ENCODE measurements around the gene YEATS4. TPM values are rescaled to one million over a fixed set of nuclear protein-coding genes. Genes with fewer than 3 reads are reported as not detected.

The YEATS4 gene
- total RNA-seq, 4 donors from 2014 or later, result 10.0 to 21.7 (median 16.8) TPM

DNA sequence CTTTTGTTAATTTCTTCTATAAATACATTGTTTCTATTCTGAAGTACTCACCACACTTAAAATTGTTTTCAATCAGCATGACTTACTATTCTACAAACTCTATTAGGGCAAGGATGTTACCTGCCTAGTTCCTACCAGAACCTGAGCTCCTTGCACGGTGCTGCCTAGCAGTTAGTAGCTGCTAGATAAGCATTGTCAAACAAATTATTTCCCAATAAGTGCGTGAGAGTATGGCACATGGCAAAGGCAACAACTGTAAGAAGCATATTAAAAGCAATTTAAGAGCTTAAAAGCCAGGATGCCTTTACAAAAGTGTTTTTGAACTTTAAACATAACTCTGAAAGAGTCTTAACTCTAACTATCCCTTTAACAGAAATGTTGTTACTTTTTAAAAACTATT is 19.5 kb upstream of the YEATS4 start:
- no peak for DNase-seq (ENCODE audit: low spot score in 2 of 2)
- WGBS, 2 donors, result 85 to 86% methylated on average over 2 of the region's 2 CpGs
- no peak overlapping the region for H3K4me3 ChIP-seq (ENCODE audit: low read depth, poor library complexity, severe bottlenecking)
- intact Hi-C loops (cut with DNase I; ENCODE audit: low total_unique reads), result no loop called here
- TF ChIP-seq, protein P1, sequence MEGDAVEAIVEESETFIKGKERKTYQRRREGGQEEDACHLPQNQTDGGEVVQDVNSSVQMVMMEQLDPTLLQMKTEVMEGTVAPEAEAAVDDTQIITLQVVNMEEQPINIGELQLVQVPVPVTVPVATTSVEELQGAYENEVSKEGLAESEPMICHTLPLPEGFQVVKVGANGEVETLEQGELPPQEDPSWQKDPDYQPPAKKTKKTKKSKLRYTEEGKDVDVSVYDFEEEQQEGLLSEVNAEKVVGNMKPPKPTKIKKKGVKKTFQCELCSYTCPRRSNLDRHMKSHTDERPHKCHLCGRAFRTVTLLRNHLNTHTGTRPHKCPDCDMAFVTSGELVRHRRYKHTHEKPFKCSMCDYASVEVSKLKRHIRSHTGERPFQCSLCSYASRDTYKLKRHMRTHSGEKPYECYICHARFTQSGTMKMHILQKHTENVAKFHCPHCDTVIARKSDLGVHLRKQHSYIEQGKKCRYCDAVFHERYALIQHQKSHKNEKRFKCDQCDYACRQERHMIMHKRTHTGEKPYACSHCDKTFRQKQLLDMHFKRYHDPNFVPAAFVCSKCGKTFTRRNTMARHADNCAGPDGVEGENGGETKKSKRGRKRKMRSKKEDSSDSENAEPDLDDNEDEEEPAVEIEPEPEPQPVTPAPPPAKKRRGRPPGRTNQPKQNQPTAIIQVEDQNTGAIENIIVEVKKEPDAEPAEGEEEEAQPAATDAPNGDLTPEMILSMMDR (IDR thresholded peaks at IDR 0.05), result no peak
- TF ChIP-seq POLR2A (IDR thresholded peaks at IDR 0.05), result no peak

DNA sequence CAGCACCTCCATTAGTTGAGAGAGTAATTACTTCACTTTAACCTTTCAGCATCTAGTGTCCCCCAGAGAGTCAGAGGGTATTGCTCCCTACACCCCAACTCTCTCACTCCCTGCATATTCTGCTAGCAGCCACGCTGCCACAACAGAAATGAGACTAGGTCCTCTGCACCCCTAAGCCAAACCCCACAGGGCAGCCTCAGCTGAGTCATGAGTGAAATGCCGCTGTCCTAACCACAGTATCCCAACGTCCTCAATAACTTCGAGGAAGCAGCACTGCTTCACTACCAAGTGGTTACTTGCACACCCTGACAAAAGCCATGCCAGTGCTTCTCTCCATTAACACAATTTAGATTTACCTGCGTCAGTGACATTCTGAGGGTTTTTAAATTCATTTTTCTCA is 18.2 kb upstream of the YEATS4 start:
- TF ChIP-seq, protein P1 (IDR thresholded peaks at IDR 0.05), result no peak
- TF ChIP-seq POLR2A (IDR thresholded peaks at IDR 0.05), result no peak
- no peak for DNase-seq (ENCODE audit: low spot score in 2 of 2)
- intact Hi-C loops (cut with DNase I; ENCODE audit: low total_unique reads), result no loop called here

DNA sequence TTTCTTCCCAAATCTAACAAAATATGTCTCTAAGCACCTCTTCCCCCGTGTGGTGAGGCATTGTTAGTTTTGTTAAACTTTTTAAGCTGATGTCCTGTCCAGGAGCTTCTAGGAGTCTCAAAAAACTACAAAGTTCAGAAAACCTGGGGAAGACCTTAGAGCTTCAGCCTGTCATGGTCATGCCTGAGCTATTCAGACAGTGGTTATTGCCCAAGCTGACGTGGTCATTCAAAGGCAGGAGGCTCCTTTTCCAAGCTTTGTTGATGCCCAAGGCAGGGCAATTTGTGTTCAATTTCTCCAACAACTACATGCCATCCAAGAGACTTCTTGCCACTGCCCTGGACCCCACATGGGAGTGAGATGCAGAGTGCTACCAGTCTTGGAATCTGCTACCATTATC is 17.1 kb upstream of the YEATS4 start:
- H3K4me3 ChIP-seq (ENCODE audit: low read depth, poor library complexity, severe bottlenecking), result no peak overlapping the region
- intact Hi-C loops (cut with DNase I; ENCODE audit: low total_unique reads), result no loop called here
- no peak for TF ChIP-seq POLR2A (IDR thresholded peaks at IDR 0.05)
- TF ChIP-seq, protein P1 (IDR thresholded peaks at IDR 0.05), result no peak
- DNase-seq (ENCODE audit: low spot score in 2 of 2), result no peak
- 61 to 74% methylated on average over 2 of the region's 2 CpGs for WGBS, 2 donors

More for the DNA sequence above, 18.2 kb upstream of the YEATS4 start:
- WGBS, 2 donors, result 64 to 70% methylated on average over 5 of the region's 5 CpGs
- H3K4me3 ChIP-seq (ENCODE audit: low read depth, poor library complexity, severe bottlenecking), result no peak overlapping the region

DNA sequence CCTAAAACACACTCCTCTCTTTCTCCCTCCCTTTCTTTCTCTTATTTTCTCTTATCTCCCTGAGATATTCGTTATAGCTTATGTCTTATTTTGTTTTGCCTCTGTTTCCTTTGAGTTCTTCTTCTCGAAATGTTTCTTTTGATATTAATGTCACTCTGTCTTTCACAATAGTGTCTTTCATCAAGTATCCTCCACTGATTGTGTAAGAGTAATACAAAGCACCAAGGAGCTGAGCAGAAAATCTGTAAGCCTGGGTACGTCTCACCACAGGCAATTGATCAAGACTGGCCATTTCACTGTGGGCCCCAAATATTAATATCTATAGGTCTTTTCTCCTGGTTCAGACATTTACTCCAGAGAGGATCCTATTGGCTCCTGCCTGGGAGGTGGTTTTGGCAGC is 16.2 kb upstream of the YEATS4 start:
- DNase-seq (ENCODE audit: low spot score in 2 of 2), result no peak
- TF ChIP-seq, protein P1 (IDR thresholded peaks at IDR 0.05), result no peak
- TF ChIP-seq POLR2A (IDR thresholded peaks at IDR 0.05), result no peak
- intact Hi-C loops (cut with DNase I; ENCODE audit: low total_unique reads), result no loop called here
- 69 to 70% methylated on average over 3 of the region's 3 CpGs for WGBS, 2 donors
- H3K4me3 ChIP-seq (ENCODE audit: low read depth, poor library complexity, severe bottlenecking), result no peak overlapping the region

DNA sequence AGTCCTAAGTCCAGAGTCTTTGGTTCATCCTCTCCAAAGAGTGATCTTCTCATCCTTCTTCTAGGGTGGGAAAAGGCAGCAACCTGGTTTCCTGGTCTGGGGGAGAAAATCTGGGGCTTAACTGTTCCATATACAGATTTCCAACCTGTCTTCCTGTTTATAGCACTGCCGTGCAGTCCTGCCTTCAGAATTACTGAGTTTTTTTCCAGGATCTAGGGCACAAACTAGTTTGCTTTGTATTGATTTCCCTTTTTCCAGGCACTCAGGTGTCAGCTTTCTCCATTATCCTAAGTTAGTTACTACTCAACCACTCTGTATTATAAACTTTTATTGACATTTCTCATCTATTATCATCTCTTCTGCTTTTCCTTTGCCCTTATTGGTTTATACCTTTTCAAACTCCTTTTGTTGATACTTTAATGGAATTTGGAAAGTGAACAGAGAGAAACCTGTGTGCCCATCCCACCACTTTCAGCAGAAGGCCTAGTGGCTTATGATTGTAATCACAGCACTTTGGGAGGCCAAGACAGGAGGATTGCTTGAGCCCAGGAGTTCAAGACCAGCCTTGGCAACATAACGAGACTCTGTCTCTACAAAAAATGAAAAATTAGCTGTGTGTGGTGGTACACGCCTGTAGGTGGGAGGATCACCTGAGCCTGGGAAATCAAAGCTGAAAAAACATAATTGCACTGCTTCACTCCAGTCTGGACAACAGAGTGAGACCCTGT is 15.5 kb upstream of the YEATS4 start:
- intact Hi-C loops (cut with DNase I; ENCODE audit: low total_unique reads), result no loop called here
- 41 to 47% methylated on average over 3 of the region's 3 CpGs for whole genome bisulfite sequencing, 2 donors
- TF ChIP-seq, protein P1 (IDR thresholded peaks at IDR 0.05), result no peak
- TF ChIP-seq POLR2A (IDR thresholded peaks at IDR 0.05), result no peak
- no peak overlapping the region for H3K4me3 ChIP-seq (ENCODE audit: low read depth, poor library complexity, severe bottlenecking)
- DNase-seq (ENCODE audit: low spot score in 2 of 2), result no peak

DNA sequence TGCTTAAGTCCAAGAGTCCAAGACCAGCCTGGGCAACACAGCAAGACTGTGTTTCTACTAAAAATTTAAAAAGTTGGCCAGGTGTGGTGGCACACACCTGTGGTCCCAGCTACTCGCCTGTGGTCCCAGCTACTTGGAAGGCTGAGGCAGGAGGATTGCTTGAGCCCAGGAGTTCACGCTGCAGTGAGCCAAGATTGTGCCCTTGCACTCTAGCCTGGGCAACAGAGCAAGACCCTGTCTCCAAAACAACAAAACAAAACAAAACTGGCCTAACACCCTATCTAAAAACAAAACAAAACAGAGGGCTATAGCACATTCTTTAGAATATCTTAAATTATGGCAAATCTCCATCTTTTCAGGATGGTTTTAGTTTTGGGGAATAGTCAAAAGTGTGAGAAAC is 14.5 kb upstream of the YEATS4 start:
- H3K4me3 ChIP-seq (ENCODE audit: low read depth, poor library complexity, severe bottlenecking), result no peak overlapping the region
- TF ChIP-seq, protein P1 (IDR thresholded peaks at IDR 0.05), result no peak
- TF ChIP-seq POLR2A (IDR thresholded peaks at IDR 0.05), result no peak
- WGBS, 2 donors, result 88 to 95% methylated on average over 2 of the region's 2 CpGs
- intact Hi-C loops (cut with DNase I; ENCODE audit: low total_unique reads), result no loop called here
- DNase-seq (ENCODE audit: low spot score in 2 of 2), result no peak

All from lower leg skin (tissue), 4 donors.